HG02885 (cell line): ENCODE data around the gene NENF.
"Not testable (repeated sequence)": the region's sequence is repeated elsewhere in the genome, so short reads cannot be mapped to it uniquely, and the experiment has no call there.

Experiments used
- ATAC-seq: cut with Tn5 transposase; IDR thresholded peaks from one replicate; pipeline ENCODE4 v1.9.1; 2021; ENCODE audit warnings: mild to moderate bottlenecking; ENCODE audit not compliant: unreplicated experiment, poor library complexity

The NENF gene

DNA sequence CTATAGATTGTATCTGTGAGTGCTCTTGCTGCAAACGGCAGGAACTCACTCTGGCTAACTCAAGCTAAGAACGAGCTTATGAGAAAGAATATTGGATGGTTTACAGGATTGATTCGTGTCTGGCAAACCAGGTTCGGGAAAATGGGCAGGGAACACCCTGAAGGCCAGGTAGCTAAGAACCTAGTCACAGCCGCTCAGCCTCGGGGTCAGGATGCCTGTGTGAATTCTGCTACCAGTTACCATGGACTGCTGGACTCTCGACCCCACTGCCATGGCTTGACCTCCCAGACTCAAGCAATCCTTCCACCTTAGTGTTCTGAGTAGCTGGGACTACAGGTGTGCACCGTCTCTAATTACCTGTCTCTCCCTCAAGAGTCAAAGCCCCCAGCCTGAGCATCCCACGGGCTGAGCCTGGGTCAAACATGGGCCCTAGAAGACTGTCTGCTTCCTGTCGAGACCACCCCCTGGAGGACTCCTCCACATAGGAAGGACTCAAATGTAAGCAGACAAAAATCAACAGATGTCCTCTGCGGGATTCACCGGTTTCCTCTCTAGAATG is 45.8 kb downstream of the NENF start:
- ATAC-seq: no peak

DNA sequence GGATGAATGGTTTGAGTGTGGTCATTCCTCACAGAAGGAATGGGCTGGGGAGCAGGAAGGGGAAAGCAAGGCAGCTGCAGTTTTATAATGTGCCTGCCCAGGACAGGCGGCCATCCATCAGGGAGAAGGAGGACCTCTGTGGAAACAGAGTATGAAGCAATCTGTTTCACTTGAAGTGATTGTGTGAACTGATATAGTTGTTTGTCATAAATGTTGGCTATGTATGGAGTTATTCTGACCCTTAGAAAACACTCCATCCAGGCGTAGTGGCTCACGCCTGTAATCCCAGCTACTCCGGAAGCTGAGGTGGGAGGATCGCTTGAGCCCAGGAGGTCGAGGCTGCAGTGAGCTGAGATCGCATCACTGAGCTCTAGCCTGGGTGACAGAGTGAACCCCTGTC is 46.5 kb downstream of the NENF start:
- ATAC-seq: no peak

DNA sequence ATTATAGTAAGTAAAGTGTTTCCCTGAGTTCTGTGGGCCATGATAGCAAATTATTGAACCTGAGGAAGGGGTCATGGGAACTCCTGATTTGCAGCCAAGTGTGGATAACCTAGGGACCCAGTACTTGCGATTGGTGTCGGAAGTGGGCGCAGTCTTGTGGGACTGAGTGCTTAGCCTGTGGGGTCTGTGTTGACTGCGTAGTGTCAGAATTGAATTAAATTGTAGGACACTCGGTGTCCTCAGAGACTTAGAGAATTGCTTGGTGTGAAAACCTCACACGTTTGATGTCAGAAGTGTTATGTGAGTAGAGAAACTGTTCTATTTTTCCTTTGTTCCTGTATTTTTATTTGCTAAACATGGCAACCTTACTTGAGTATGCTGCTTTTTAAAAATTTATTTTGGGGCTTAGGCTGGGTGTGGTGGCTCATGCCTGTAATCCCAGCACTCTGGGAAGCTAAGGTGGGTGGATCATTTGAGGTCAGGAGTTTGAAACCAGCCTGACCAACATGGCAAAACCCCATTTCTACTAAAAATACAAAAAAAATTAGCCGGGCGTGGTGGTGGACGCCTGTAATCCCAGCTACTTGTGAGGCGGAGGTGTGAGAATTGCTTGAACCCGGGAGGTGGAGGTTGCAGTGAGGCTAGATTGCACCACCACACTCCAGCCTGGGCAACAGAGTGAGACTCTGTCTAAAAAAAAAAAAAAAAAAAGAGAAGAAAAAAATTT is 48.2 kb downstream of the NENF start:
- not testable (repeated sequence) for ATAC-seq

DNA sequence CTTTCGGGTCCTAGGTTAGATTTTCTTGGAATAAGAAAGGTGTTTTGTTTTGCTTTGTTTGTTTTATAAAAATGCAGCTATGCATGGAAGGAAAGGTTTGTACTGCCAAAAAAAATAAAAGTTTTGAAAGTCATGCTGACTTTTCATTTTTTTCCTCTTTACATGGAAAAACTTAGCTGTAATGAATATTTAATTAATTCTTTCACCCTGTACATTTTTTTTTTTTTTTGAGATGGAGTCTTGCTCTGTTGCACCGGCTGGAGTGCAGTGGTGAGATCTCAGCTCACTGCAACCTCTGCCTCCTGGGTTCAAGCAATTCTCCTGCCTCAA is 48.7 kb downstream of the NENF start:
- no peak for ATAC-seq

DNA sequence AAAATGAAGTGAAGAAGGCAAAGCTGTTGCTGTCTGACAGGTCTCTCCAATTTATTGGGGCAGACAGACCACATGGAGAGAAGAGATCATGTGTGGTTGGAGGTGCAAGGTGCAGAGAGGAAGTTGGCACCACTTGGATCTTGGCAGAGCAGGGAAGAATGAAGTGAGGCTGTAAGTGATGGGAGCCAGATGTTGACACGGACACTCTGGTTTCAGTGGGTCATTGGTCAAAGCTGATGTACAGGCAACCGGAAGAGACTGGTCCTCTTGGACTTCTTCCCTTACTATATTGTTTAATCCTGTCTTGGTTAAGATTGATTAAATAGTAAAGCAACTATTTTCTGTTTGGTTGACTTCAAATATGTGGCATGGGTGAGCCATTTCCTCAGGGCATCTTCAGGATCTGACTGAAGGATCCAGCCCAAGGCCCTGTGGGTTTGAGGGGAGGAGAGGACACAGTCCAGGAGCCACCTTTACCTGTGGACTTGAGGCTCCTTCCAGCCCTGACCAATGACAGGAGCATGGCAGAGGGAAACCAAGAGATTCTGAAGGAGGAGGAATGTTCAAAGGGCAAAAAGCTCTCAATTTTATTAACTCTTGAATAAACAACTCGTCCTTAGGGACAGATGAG is 49.4 kb downstream of the NENF start:
- ATAC-seq: no peak

DNA sequence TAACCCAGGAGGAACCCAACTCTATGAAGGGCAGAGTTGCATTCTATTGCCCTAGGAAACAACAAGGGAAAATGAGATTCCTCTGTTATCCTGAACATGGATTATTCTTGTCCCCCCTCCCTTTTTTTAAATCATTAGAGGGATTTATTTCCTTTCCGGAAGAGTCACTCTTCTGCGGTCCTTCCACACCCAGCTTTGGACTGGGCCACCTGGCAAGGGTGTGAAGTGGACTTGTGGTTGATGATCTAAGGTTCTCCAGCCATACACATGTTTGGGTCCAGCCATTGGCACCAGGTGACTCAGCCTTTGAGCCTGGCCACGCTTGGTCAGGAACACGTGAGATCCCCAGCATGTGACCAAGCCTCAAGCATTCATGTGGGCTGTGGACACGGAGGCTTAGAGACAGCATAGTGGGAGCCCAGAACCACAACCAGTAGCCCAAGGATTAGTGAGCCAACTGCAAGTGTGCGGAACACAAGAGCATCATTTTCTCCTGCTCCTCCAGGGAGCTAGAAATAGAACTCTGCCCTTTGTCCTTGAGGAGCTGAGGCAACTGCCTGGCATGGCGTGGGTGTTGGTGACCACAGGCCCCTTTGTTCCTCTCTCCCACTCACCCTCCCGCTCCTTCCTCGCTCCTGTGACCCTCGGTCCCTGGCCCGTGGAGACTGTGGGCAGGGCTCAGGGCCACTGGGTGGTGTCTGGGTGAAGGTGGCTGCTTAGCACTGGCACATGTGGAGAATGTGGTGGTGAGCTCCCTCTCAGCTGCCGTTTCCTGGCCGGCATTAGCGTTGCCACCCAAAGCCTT is 50.1 kb downstream of the NENF start:
- no peak for ATAC-seq

DNA sequence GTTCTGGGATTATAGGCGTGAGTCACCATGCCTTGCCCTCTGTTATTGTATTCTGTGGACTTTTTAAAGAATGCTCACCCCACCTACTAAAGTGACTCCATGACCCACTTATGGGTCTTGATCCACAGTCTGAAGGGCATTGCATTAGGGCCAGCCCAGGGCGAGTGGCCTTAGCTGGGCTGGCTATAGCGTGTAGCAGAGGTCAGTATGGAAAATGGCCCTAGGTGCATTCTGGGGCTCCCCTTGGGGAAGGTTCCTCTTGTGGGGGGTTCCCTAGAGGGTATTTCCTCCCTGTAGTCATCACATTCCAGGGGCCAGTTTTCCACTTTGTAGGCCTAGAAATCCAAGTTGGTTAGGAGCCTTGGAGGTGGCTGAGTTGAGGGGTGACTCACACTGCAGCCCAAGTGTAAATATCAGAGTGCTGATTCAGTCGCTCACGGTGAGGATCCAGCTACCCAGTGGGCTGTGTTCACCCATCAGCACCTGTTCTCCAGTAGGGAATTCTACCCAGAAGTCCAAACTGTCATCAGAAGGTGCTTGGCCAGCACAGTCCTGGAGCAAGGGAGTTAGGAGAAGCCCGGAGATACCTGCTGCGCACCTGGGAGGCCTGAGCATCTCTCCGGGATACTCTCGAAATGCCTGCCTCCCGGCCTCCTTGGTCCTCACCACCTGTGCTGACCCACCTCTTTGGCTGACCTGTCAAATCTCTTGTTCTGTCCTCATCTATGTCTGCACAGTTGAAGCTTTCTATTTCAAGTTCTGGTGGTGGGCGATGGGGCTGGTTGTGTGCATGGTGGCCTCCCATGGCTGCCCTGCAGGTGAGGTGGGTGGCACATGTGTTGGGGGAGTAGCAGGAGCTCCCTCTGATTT is 52.2 kb downstream of the NENF start:
- no peak for ATAC-seq

DNA sequence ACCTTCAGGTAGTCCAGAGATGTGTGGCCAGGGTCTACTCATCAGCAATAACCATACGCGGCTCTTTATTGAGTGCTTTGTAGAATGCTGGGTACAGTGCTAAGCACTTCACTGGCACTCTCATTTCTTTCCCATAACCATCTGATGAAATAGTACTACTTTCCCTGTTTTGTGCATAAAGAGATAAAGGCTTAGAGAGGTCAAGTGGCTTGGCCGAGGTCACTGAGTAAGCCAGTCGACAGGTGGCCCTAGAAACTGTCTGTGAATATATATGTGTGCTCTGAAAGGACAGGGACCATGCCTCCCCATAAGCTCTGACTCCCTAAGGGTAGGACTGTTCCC is 52.8 kb downstream of the NENF start:
- ATAC-seq: no peak

DNA sequence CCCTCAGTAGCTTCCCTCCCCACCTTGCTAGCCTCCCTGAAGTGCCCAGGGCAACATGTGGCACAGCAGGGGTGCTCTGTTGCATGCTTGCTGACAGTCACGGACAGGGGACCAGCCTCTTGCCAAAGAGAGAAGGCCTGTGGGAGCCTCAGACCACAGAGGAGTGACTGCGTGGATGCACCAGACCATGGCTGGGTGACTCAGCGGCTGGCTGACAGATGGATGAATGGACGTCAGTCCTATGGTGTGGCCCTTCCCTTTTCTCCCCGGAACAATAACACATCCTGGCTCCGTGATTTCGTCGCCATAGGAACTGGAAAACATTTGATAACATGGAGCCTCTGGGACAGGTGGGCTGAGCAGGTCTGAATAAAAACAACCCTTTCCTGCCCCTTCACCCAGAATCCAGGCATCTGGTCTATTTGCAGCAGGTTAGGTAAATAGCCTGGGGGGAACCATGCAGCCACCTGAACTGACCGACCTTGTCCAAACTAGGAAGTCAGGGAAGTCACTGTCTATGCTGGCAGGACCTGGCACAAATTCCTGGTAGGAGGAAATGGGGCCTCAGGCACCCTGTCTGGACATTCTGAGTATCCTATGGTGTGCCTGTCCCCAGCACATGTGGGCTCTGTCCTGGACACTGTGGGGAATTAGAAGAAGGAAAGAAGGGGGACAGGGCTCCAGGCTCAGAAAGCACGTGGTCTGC is 53.3 kb downstream of the NENF start:
- peak; percentile 58 for ATAC-seq

DNA sequence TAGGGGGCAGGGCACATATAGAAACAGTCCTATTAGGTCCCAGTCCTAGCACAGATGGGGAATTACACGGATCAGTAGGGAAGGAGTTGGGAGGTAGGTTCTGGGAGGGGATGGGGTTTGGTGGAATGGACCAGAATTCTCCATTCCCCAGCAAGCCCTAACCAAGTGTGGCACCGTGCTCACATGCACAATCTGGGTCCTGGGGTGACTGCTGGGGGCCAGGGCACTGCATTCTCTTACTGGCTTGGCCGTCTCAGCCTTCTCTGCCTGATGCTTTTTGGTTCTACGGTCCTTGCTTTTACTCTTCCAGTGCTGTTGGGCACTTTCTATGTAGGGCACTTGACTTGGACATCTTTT is 53.9 kb downstream of the NENF start:
- ATAC-seq: no peak

DNA sequence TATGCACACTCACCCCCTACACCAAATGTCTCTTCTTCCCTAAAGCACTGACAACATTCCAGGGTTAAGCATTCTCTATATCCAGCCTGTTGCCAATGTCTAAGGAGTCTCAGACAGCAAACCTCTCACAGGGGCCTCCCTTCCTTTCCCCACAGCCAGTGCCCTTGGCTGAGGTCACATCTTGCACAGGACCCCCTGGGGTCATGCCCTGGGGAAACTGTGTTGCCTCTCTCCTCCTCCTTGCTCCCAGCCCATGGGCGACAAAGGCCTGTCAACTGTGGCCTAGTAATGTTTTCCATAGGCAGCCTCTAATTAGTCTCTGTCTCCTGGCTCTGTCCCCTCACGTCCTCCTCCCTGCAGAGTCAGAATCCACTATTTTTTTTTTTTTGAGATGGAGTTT is 54.6 kb downstream of the NENF start:
- no peak for ATAC-seq

DNA sequence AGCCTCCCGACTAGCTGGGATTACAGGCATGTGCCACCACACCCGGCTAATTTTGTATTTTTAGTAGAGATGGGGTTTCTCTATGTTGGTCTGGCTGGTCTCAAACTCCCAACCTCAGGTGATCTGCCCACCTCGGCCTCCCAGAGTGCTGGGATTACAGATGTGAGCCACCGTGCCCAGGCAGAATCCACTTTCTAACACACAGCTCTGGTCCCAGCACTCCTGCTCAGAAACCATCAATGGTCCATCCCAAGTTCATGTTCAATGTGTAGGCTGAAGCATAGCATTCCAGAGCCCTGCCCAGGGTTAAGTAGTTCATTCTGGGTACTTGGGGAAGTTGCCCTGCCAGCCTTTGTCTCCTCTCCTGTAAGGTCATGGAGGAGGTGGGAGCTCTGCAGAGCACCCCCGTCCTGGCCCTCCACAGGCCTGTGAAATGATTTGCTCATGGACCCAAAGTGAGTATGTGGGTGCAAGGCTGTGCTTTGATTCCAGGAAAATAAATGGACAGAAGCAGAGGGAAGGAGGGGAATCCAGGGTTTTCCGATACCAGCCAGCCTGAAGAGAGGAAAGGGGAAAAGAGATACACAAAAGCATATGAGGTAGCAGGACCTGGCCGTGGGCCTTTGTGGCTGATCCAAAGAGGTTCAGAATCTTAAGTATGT is 55.2 kb downstream of the NENF start:
- ATAC-seq: no peak

DNA sequence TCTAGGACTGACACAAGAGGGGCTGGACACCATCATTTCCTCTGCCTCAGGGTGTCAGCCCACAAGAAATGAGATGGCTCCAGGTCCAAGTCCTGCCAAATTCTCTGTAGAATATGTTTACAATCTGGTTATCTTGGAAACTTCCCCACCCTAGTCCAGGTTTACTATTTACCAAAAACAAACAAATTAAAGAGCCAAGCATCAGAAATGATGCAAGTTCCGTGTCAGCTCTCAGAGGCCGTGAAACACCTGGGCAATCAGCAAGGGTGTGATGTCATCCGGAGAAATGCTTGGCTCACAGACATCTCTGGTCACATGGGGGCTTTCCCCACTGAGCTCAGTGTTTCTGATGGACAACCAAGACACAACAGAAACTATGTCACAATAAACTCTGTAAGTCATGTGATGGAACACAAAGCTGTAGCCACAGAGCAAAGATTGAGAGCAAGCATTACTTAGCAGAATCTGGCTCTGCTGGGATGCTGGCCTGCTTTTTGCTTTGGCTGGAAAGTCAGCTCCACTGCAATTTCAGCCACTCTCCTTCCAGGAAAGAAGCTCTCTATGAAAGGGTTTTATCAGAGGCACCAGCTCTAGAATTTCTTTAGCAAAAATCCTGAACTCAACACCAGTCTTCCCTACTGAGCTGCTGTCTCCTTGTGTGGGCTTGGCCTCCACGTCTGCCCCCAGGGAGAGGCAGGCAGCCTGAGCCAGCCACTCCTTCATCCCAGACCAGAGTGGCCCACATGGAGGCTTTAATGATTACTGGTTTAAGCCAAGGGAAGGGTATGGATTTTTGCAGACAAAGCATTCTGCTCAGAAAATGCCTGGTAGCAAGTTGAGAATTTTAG is 55.9 kb downstream of the NENF start:
- peak; percentile 85 for ATAC-seq

DNA sequence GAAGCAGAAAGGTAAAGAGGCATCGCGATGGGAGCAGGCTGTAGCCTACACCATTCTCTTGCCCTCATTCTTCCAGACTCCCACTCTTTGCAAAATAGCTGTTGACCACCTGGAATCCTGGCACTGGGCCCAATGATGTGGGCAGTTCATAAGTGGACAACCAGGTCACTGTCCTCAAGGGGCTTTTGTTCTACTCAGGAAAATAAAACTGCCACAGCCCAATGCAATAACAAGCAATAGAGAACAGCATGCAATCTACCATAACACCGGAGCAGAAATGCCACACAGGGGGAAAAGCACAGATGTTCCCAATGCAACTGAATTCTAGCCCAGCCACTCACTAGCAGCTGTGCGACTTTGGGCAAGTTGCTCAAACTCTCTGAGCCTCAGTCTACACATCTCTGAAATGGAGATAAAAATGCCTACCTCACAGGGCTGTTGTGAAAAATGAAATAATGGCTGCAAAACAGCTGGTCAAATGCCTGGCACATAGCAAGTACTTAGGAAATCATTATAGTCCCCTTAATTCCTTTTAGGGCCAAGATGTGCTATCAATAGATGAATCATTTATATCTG is 56.7 kb downstream of the NENF start:
- no peak for ATAC-seq

DNA sequence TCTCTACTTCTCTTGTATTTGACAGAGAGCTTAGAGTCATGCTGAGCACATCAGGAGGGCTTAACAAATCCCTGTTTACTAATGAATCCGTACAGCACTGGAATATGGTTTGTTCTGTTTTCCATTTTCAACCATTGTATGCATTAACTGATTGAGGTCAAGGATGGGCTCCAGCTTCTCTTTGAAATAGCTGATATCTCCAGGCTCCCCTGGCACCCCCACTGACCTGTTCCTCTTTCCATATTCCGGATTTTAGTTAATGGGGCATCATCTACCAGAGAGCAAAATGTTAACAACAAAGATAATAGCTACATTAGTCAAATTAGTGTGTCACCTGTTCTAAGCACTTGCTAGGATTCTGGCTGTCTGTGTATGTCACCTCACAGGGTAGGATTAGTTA is 57.6 kb downstream of the NENF start:
- ATAC-seq: no peak

DNA sequence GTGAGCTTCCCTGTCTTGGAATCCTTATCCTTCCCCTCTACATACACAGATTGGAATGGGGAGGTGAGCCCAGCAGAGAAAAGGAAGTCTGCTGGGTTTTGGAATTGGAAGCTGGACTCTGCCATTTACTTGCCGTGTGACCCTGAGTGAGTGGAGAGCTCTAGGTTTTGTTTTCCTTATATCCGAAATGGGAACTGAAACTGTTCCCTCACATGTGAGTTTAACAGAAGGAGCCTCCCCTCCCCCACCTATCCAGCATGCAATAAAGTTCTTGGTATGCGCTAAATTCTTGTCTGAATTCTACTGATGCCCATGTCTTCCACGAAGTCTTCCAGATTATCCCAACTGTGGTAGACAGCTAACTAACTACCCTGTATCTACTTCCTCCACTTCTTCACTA is 58.7 kb downstream of the NENF start:
- ATAC-seq: no peak
